SU-DHL-6 (cell line): ENCODE measurements around the gene PSMD3.

Source experiments
- CTCF ChIP-seq: fragments of 200-600 bp; sonication (generic); IDR thresholded peaks from one replicate; pipeline ENCODE4 v1.5.1; 2017; ENCODE audit warnings: antibody characterized with exemption, mild to moderate bottlenecking, low read length, moderate library complexity; ENCODE audit not compliant: insufficient read depth, poor library complexity, severe bottlenecking
- EZH2phosphoT487 ChIP-seq: fragments of 200-600 bp; sonication (generic), shearing (Covaris generic); conservative IDR thresholded peaks from 2 replicates; pipeline ENCODE4 v1.6.1; 2018; ENCODE audit warnings: mild to moderate bottlenecking, antibody characterized with exemption, low read length, moderate library complexity, mixed read lengths

- TF ChIP-seq CTCF (no peak), EZH2phosphoT487 (no peak)
Measured at GRCh38 chr17:40020146-40020545, 39.5 kb downstream of the PSMD3 start.
